ENCODE measurements around the gene BMPER.

BMPER gene

DNA sequence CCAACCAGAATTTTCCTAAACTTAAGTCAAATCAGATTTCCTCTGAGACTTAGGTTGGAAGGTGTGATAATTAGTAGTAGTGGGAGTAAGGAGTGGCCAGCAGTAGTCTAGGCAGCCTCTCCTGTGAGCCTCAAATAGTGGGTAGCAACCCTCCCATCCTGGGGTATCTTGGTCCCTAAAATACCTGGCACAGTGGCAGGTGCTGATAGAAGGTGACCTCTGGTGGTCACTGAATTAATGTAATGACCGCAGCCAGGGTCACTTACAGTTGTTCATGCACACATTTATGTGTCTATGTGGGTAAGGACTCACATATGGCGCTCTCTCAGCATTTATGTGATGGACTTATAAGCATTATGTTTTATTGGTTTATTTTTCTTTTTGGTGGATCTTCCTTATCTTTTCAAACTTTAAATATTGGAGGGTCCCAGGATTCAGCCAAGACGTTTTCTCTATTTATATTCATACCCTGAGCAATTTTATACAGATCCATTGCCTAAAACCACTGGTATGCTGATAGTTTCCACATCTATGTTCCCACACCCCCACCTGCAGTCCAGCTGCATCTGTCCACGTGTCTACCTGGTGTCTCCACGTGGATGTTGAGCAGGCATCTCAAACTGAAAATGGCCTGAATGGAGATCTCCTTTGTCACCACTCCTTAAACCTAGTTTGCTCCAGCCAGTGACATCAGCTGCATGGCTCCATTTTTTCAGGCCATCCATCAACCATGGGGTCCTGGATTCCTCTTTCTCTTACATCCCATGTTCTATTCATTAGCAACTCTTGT lies 18.3 kb downstream of the BMPER start:
- no peak for DNase-seq (ENCODE audit: low read depth, low spot score)

DNA sequence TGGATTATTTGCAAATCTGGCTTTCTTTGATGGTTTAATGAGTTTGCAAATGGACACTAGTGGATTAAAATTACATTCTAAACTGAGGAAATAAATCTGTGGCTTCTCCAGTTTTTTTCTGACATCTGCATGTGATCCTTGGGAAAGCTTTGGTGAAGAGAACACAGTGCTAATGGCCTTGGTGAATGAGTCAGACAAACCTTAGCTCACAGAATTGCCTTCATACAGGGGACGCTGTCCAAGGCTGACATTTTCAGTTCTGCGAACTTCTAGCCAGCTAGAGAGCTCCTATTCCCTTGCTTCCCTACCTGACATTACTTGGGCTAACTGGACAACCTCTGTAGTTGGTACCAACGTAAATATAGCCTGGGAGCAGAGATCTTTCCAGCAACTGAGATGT lies 21.2 kb downstream of the BMPER start:
- DNase-seq (ENCODE audit: low read depth, low spot score) = no peak

DNA sequence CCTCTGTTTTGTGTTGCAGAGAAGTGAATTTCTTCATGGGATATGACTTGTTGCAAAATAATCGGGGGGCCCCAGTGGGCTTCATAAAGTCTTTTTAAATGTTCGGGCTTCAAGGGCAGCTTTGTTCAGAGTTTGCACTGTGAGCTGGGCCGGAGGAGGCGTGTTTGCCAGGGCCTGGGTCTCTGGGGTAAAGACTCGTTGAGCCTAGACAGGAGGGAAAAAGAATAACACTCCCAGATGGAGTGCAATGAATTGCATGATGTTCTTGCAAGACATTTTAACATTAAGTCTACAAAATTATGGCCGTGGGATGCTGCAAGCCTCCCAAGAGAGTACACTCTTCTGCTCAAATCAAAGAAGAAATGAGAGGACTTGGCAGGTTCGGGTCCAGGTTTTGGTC lies 23.6 kb downstream of the BMPER start:
- DNase-seq (ENCODE audit: low read depth, low spot score) = no peak

DNA sequence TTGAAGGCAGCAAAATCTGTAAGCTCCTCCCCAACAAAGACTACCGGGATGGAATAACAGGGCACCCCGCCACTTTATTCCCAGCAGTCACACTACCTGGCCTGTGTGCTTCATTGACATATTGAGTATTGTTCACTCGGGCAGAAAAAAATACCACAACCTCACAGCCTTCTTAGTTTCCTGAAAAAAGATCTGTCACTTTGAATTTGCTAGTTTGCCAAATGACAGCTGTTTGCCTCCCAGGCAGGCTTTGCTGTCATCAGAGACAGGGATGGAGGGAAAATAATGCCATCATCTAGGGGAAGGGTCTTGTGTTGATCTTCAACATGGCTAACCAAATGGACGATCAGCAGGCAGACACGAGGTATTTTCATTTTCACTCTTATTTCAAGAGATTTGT lies 26.9 kb downstream of the BMPER start:
- DNase-seq (ENCODE audit: low read depth, low spot score) = no peak

DNA sequence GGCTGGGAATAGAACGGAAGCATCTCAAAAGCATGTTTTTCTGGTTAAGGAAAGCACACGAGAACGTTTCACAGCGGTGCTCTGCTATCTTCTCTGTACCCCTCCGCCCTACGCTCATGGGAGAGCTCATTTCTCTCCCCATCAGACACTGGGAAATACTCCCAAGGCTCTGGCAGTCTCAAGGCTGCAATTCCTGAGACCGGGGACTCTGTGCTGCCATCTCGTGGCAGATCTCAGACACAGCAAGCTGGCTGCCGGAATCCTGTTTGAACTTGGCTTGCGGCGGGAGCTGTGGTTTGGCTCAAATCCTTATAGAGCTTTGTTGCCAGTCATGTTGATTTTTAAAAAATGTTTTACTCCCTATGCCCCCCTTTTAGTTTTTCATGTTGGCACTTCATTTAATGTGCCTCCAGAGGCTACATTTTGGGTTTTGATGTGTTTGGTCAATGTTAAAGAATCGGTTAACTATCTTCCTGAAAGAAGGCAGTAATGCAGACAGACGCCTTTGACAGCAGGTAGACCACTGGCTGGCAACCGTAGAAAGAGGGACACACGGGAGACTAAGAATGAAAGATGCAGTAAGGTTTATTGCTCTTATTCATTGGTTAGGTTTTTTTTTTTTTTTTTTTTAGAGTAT lies 27.6 kb downstream of the BMPER start:
- DNase-seq (ENCODE audit: low read depth, low spot score) = peak; percentile 73

DNA sequence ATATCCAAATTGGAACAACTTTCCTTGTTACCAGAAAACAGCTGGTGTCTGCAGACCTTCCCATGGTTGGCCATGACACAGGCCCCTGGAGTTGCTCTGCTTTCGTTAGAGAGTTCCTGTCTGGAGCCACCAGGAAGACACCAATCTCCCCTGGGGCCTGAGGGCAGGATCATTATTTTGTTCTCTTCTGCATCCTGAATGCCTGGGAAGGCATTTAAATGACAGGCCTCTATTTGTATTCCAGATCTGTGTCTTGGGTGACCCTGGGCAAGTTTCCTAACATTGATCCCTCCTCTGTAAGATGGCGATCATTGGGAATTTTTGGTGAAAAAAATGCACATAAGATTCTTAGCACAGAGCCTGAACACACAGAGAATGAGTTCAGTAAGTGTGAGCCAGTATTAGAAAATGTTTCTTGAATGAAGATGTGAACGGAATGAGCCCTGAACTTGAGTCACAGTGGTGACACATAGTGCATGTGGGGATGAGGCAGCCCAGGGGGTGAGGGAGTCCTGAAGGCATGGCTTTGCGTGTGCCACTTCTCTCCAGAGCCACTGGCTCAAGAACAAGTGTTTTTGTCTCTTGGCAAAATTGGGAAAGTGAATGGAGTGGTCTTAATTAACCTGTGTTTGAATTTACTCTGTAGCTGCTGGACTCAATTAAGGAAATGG lies 28.4 kb downstream of the BMPER start:
- no peak for DNase-seq (ENCODE audit: low read depth, low spot score)

DNA sequence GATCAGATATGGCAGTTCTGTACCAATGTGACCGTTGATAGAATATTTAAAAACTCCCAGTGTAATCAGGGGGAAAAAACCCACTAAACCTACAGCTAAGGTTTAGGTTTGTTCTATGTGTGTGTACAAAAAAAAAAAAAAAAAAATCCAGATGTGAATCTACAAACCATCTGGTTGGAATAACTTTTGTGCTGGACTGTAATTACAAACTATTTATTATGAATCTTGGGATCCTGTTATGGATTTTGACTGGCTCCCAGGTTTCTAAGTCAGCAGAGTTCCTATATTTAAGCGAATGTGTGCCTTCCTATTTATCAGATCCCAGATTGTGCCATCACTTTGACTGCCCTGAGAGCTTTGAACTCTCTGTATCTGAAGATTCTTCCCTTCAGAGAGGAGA lies 29.1 kb downstream of the BMPER start:
- DNase-seq (ENCODE audit: low read depth, low spot score) = no peak

DNA sequence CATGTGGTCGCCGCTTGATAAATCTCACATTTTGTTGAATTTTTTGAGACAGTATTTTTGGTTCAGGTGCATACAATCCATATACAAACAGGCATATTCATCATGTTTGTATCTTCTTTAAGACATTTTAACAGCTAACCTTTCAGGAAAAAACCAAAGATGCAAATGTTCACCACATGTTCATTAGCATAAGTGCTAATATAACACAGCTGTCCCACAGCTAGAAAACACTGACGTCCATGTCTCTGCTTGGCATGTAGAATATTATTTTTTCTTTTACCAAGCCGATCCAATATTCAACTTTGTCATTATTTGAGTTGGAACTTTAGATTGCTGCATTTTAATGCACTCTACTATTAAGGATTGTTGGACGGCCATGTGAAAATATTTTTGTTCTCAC lies 31.2 kb downstream of the BMPER start:
- no peak for DNase-seq (ENCODE audit: low read depth, low spot score)

DNA sequence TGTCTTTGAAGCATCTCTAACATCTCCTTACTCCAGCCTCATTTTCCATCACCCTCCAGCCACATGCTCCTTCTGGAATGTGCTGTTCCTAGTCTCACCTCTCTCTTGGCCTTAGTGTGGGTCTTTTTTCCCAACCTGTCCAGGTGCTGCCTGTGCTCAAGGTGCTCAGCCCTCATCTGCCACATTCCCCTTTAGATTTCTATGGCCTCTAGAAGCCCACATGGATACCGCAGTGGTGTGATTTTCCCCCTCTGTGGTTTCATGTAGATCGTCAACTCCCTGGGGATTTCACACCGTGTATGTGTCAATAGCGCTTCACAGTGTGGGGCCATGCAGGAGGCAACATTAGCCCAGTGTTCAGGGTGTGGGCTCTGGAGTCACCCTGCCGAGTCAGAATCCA lies 32.5 kb downstream of the BMPER start:
- no peak for DNase-seq (ENCODE audit: low read depth, low spot score)

DNA sequence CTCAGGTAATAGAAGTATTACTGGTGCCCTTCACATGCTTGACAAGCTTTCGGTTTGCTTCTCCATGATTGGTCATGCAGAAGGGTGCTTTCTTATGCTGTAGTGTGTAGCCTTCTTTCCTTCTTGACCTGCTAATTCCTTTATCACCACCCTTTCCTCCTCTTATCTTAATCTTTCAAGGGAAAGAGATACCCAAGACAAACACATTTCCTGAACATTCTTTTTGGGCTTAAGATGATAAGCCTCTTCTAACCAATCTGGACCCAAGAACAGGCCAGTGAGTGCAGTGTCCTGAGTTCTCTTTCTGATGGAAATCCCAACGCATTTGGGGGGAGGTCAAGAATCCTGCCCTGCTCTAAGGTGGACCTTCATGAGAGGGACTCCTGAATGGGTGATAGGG lies 33.8 kb downstream of the BMPER start:
- DNase-seq (ENCODE audit: low read depth, low spot score) = no peak

GRCh38 chr7:33940503-33940902 lies 35.2 kb downstream of the BMPER start:
- no peak for DNase-seq (ENCODE audit: low read depth, low spot score)

DNA sequence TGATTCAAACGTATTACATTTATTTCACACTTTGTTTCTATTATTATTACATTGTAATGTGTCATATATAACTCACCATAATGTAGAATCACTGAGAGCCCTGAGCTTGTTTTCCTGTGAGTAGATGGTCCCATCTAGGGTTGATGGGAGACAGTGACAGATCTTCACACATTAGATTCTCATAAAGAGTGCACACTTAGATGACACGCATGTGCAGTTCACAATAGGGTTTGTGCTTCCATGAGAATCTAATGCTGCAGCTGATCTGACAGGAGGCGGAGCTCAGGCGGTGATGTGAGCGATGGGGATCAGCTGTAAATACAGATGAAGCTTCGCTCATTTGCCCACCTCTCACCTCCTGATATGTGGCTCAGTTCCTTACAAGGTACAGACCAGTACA lies 36.1 kb downstream of the BMPER start:
- no peak for DNase-seq (ENCODE audit: low read depth, low spot score)

DNA sequence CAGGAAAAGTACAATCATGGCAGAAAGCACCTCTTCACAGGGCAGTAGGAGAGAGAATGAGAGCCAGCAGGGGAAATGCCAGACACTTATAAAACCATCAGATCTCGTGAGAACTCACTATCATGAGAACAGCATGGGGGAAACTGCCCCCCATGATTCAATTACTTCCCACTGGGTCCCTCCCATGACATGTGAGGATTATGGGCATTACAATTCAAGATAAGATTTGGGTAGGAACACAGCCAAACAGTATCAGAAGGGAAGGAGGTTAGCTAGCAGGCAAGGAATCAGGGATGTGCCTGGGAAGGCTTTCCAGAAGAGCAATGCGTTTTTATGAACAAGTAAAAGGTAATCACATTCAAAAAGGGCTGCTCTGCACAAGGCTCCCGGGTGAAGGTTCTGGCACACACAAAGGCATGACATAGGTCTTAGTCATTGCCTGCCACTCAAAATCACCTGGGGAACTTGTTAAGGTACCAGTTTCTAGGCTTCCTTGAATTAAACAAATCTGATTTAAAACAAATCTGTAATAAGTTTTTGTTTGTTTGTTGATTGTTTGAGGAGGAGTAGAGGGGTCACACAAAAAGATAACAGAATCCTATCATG lies 40.9 kb downstream of the BMPER start:
- no peak for DNase-seq (ENCODE audit: low read depth, low spot score)

- DNase-seq (ENCODE audit: low read depth, low spot score) = no peak
Observed at GRCh38 chr7:33950047-33950714, 44.8 kb downstream of the BMPER start.

DNA sequence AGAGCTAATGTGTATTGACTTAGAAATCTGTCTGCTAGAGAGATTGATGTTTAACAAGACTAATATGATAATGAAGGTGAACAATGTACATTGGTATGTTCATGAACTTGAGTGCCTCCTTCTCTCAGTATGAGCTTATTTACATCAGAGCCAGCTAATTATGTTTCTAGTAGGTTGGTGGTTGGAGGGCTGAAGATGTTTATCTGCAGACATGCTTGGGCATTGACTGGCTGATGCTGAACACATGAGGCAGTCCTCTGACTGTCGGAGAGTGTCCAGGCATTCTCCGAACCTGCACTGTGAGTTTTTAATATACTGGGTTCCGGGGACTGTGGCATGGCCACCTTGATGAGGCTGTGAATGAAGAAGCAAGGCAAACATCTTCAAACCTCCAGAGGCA lies 47.5 kb downstream of the BMPER start:
- DNase-seq (ENCODE audit: low read depth, low spot score) = no peak

DNA sequence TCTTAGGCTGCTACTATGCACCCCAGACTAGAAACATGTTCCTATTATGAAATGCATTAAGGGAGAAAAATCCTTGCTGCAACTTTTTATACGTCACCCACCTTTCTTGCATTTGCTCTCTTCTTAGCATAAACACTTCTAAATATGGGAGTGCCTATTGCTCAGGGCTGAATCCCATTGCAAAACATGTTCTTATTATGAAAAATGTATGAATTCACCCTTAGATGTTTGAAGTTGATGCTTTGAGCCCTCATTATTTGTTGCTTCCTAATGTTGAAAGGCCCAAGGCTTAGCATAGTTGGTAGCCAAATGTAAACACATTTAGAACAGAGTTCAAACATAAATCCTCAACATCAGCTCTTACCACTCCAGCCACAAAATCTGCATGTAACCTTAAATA lies 52.8 kb downstream of the BMPER start:
- DNase-seq (ENCODE audit: low read depth, low spot score) = no peak

DNA sequence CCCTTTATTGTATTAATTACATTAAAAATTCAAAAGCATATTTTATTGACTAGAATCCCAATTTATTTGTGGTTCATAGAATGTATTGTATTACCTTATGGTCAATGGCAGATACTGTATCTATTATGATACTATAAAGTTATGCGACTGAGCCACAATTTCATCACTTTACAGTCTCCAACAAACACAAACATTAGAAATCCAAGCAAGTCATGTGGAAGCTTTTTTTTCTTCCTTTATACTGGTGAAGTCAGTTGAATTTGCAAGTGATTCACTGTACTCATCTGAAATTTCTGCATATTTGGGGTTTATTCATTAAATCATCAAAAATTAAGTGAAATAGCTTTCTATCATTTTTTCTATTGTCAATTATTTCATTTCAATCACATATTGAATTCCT lies 54.3 kb downstream of the BMPER start:
- no peak for DNase-seq (ENCODE audit: low read depth, low spot score)

DNA sequence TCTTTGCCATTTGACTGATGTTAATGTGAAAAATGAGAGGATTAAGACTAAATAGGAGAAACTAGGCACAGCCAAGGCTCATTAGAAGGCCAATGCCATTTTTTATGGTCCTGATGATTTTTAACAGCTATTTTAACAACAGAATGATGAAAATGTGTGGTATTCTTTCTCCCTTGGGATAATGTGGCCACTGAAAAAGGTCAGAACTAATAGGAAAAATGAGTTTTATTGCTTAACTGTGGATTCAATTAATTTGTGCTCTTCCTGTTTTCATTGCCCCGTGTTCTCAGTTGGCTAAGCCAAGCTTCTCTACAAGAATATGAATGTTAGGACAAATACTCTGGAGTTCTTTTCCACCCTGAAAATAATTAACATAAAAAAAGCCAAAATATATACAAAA lies 56.6 kb downstream of the BMPER start:
- no peak for DNase-seq (ENCODE audit: low read depth, low spot score)

- DNase-seq (ENCODE audit: low read depth, low spot score) = no peak
Observed at GRCh38 chr7:33964417-33965182, 59.3 kb downstream of the BMPER start.

- no peak for DNase-seq (ENCODE audit: low read depth, low spot score)
Observed at GRCh38 chr7:33965183-33965744, 59.9 kb downstream of the BMPER start.

- no peak for DNase-seq (ENCODE audit: low read depth, low spot score)
Observed at GRCh38 chr7:33968591-33968990, 63.3 kb downstream of the BMPER start.
